Lower lobe of right lung (tissue), 2 donors: ENCODE results near the gene PCDHGB5. TPM values are rescaled to one million over a fixed set of nuclear protein-coding genes. Genes with fewer than 3 reads are reported as not detected.
A peak's percentile ranks its signal among the peaks of the same experiment; 100 is the strongest.
"Not testable (repeated sequence)": the region's sequence is repeated elsewhere in the genome, so short reads cannot be mapped to it uniquely, and the experiment has no call there.

Experiments used
- ATAC-seq, 2 donors: fragments of 200-7000 bp; cut with Tn5 transposase; one replicate each; pipeline ENCODE4 v1.9.1; 2020 to 2022; ENCODE audit warnings: mild to moderate bottlenecking in 2 of 2, moderate library complexity in 2 of 2
- DNase-seq: peaks from one replicate; pipeline ENCODE4 v3.0.0-alpha.2; 2020
- H3K27ac ChIP-seq: fragments of 200-600 bp; one replicate; pipeline ENCODE4 v1.8.0; 2022
- H3K27me3 ChIP-seq: fragments of 200-600 bp; one replicate; pipeline ENCODE4 v1.8.0; 2022; ENCODE audit warnings: low read depth
- H3K36me3 ChIP-seq: fragments of 200-600 bp; one replicate; pipeline ENCODE4 v1.8.0; 2022; ENCODE audit warnings: mild to moderate bottlenecking
- H3K4me1 ChIP-seq: fragments of 200-600 bp; one replicate; pipeline ENCODE4 v1.8.0; 2022
- H3K4me3 ChIP-seq: fragments of 200-600 bp; one replicate; pipeline ENCODE4 v1.8.0; 2022; ENCODE audit warnings: mild to moderate bottlenecking
- H3K9me3 ChIP-seq: fragments of 200-600 bp; one replicate; pipeline ENCODE4 v1.8.0; 2022
- intact Hi-C: fragments of 100-400 bp; cut with DNase I; formaldehyde crosslinking; loops from one replicate; pipeline ENCODE4 v1.11.0; 2022
- total RNA-seq: library from RNA; stranded (reverse); fragmentation: NEBNext Ultra II Directional; extraction: Animal tissue kit (Norgen Biotek cat#: 25700); gene quantifications from one replicate; pipeline ENCODE4 v1.2.1, GENCODE V29; 2021
- TF ChIP-seq, protein P1 (sequence below): fragments of 200-600 bp; IDR thresholded peaks from one replicate; pipeline ENCODE4 v1.8.0; 2022; ENCODE audit warnings: antibody characterized with exemption, mild to moderate bottlenecking
- donor health status: DM: no; HTN: yes; CAD: no; lungs with severe emphysema.

PCDHGB5 gene
- total RNA-seq, 1 donor from 2014 or later = 9.1 TPM

- H3K4me1 ChIP-seq = no peaks in the 10 kb centered on the region
- TF ChIP-seq, protein P1, sequence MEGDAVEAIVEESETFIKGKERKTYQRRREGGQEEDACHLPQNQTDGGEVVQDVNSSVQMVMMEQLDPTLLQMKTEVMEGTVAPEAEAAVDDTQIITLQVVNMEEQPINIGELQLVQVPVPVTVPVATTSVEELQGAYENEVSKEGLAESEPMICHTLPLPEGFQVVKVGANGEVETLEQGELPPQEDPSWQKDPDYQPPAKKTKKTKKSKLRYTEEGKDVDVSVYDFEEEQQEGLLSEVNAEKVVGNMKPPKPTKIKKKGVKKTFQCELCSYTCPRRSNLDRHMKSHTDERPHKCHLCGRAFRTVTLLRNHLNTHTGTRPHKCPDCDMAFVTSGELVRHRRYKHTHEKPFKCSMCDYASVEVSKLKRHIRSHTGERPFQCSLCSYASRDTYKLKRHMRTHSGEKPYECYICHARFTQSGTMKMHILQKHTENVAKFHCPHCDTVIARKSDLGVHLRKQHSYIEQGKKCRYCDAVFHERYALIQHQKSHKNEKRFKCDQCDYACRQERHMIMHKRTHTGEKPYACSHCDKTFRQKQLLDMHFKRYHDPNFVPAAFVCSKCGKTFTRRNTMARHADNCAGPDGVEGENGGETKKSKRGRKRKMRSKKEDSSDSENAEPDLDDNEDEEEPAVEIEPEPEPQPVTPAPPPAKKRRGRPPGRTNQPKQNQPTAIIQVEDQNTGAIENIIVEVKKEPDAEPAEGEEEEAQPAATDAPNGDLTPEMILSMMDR = no peak
- H3K27ac ChIP-seq = no peak overlapping the region
- peaks cover 11% of the 10 kb centered on the region for H3K27me3 ChIP-seq
- H3K36me3 ChIP-seq = no peaks in the 10 kb centered on the region
- DNase-seq (no peak), ATAC-seq (peak in 1 of 2 donors; percentile 42)
- intact Hi-C loops = no loop called here
- H3K9me3 ChIP-seq = peaks cover 84% of the 10 kb centered on the region
- H3K4me3 ChIP-seq = peak overlapping the region; percentile 28
Measured at GRCh38 chr5:141431286-141431685, 33.5 kb downstream of the PCDHGB5 start.

DNA sequence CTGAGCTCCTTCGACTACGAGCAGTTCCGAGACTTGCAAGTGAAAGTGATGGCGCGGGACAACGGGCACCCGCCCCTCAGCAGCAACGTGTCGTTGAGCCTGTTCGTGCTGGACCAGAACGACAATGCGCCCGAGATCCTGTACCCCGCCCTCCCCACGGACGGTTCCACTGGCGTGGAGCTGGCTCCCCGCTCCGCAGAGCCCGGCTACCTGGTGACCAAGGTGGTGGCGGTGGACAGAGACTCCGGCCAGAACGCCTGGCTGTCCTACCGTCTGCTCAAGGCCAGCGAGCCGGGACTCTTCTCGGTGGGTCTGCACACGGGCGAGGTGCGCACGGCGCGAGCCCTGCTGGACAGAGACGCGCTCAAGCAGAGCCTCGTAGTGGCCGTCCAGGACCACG, 34.6 kb downstream of the PCDHGB5 start:
- intact Hi-C loops, DNase-seq, H3K4me3 ChIP-seq: not testable (repeated sequence)

GRCh38 chr5:141432726-141433125, 35.0 kb downstream of the PCDHGB5 start:
- intact Hi-C loops, ATAC-seq, DNase-seq, H3K36me3 ChIP-seq, H3K4me1 ChIP-seq, H3K4me3 ChIP-seq, H3K27ac ChIP-seq: not testable (repeated sequence)
- peaks cover 11% of the 10 kb centered on the region for H3K27me3 ChIP-seq
- H3K9me3 ChIP-seq = peaks cover 78% of the 10 kb centered on the region

More for the DNA sequence above, 34.6 kb downstream of the PCDHGB5 start:
- not testable (repeated sequence) for H3K36me3 ChIP-seq, H3K4me1 ChIP-seq, H3K27ac ChIP-seq, ATAC-seq
- H3K27me3 ChIP-seq = peaks cover 11% of the 10 kb centered on the region
- peaks cover 82% of the 10 kb centered on the region for H3K9me3 ChIP-seq

- H3K36me3 ChIP-seq = no peaks in the 10 kb centered on the region
- DNase-seq (no peak), ATAC-seq (no peak)
- no peak overlapping the region for H3K27ac ChIP-seq
- H3K4me3 ChIP-seq = no peak overlapping the region
- H3K4me1 ChIP-seq = no peaks in the 10 kb centered on the region
- TF ChIP-seq, protein P1 = no peak
- peaks cover 67% of the 10 kb centered on the region for H3K9me3 ChIP-seq
- intact Hi-C loops = no loop called here
- peaks cover 7% of the 10 kb centered on the region for H3K27me3 ChIP-seq
Measured at GRCh38 chr5:141434006-141434405, 36.3 kb downstream of the PCDHGB5 start.

DNA sequence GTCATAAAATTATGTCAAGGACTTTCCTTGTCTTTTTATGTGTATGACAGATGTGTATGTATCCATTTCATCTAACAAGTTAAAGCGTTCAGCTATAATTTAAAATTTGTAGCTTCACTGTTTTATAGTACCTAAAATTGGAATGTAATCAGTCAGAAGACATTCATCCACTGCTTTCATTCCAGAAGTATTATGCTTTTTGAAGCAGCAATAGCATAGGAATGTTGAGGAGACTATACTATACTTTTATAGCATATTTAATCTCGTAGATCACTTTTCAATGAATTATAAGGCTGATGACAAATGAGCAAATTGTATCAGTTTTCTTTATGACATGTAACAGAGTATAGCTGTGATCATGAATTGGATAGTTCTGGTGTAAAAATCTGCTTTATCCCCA, 39.5 kb downstream of the PCDHGB5 start:
- Histone ChIP-seq H3K36me3 (no peaks in the 10 kb centered on the region), H3K9me3 (peaks cover 62% of the 10 kb centered on the region), H3K4me3 (no peak overlapping the region), H3K27ac (no peak overlapping the region), H3K27me3 (no peaks in the 10 kb centered on the region), H3K4me1 (no peaks in the 10 kb centered on the region)
- ATAC-seq = no peak
- TF ChIP-seq, protein P1 = no peak
- DNase-seq = no peak
- intact Hi-C loops = no loop called here

GRCh38 chr5:141439411-141440141, 41.8 kb downstream of the PCDHGB5 start:
- H3K27me3 ChIP-seq = no peaks in the 10 kb centered on the region
- ATAC-seq (no peak), DNase-seq (no peak)
- H3K9me3 ChIP-seq = peaks cover 46% of the 10 kb centered on the region
- intact Hi-C loops = no loop called here
- no peak overlapping the region for H3K4me3 ChIP-seq
- H3K36me3 ChIP-seq = no peaks in the 10 kb centered on the region
- TF ChIP-seq, protein P1 = no peak
- H3K4me1 ChIP-seq = no peaks in the 10 kb centered on the region
- H3K27ac ChIP-seq = no peak overlapping the region
